IMR-90 (cell line): Measurements from ENCODE around the gene TMEM128.

Experiments
- BHLHE40 ChIP-seq: fragments of 150-350 bp; IDR thresholded peaks from 2 replicates; pipeline ENCODE4 v1.6.1; 2016; ENCODE audit warnings: mild to moderate bottlenecking, low read depth, low read length
- CEBPB ChIP-seq: IDR thresholded peaks from 2 replicates; pipeline ENCODE4 v1.6.1; 2012; ENCODE audit warnings: low read depth, low read length, improper control_type of control experiment
- CHD1 ChIP-seq: IDR thresholded peaks from 2 replicates; pipeline ENCODE4 v1.6.1; 2012; ENCODE audit warnings: low read depth, low read length, improper control_type of control experiment
- CTCF ChIP-seq: conservative IDR thresholded peaks from 2 replicates; pipeline ENCODE4 v1.5.1; 2012; ENCODE audit warnings: mild to moderate bottlenecking, low read depth, low read length, improper control_type of control experiment
- FOS ChIP-seq: fragments of 150-350 bp; IDR thresholded peaks from 2 replicates; pipeline ENCODE4 v1.6.1; 2016; ENCODE audit warnings: low read depth, low read length
- MAFK ChIP-seq: IDR thresholded peaks from 2 replicates; pipeline ENCODE4 v1.6.1; 2012; ENCODE audit warnings: low read depth, low read length, improper control_type of control experiment
- MXI1 ChIP-seq: IDR thresholded peaks from 2 replicates; pipeline ENCODE4 v1.6.1; 2012; ENCODE audit warnings: low read depth, mild to moderate bottlenecking, low read length, moderate library complexity, borderline replicate concordance
- NFE2L2 ChIP-seq: fragments of 150-350 bp; IDR thresholded peaks from 2 replicates; pipeline ENCODE4 v1.6.1; 2016; ENCODE audit warnings: low read depth, mild to moderate bottlenecking, low read length
- POLR2A ChIP-seq: IDR thresholded peaks from 2 replicates; pipeline ENCODE4 v1.6.1; 2012; ENCODE audit warnings: mild to moderate bottlenecking, low read depth, low read length
- RAD21 ChIP-seq: IDR thresholded peaks from 2 replicates; pipeline ENCODE4 v1.6.1; 2012; ENCODE audit warnings: low read length, improper control_type of control experiment
- RCOR1 ChIP-seq: IDR thresholded peaks from 2 replicates; pipeline ENCODE4 v1.6.1; 2012; ENCODE audit warnings: mild to moderate bottlenecking, low read length, improper control_type of control experiment; ENCODE audit not compliant: insufficient replicate concordance
- RFX5 ChIP-seq: IDR thresholded peaks from 2 replicates; pipeline ENCODE4 v1.8.0; 2012; ENCODE audit warnings: low read depth, mild to moderate bottlenecking, low read length, moderate library complexity
- SMC3 ChIP-seq: fragments of 150-350 bp; IDR thresholded peaks from 2 replicates; pipeline ENCODE4 v1.6.1; 2016; ENCODE audit warnings: low read depth, mild to moderate bottlenecking, antibody characterized with exemption, low read length, moderate library complexity
- USF2 ChIP-seq: fragments of 150-350 bp; IDR thresholded peaks from 2 replicates; pipeline ENCODE4 v1.6.1; 2017; ENCODE audit warnings: mild to moderate bottlenecking, antibody characterized with exemption, low read length, low read depth

DNA sequence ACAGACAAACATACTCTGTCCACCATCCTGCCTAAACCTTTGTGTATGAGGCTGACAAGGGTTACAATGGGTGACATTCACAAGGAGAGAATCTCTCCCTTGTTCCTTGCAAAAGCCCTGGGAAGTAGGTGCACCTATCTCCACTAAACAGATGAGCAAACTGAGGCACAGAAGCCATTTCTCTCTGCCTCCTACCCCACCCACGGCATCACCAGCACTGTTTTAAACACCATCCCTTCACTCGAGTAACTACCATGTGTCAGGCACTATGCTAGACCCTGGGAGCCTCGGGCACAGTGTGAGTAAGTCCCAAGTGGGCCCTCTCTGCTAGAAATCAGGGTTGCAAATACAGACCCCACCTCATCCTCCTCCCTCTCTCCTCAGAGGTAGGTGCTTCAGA, 41.0 kb upstream of the TMEM128 start:
- TF ChIP-seq POLR2A (no peak), RCOR1 (no peak), CTCF (no peak), NFE2L2 (no peak), USF2 (no peak), SMC3 (no peak), RFX5 (no peak), RAD21 (no peak), MXI1 (no peak), MAFK (no peak), BHLHE40 (no peak), CEBPB (no peak), FOS (no peak), CHD1 (no peak)
